VCaP (cell line): ENCODE measurements around the gene TAF8.

ENCODE experiments used
- H3K27ac ChIP-seq: fragments of 450-650 bp; 2 replicates; pipeline ENCODE4 v1.5.1; 2017
- CTCF ChIP-seq: fragments of 450-650 bp; conservative IDR thresholded peaks from 2 replicates; pipeline ENCODE4 v1.5.1; 2017; ENCODE audit warnings: mild to moderate bottlenecking, moderate library complexity

TAF8 gene

DNA sequence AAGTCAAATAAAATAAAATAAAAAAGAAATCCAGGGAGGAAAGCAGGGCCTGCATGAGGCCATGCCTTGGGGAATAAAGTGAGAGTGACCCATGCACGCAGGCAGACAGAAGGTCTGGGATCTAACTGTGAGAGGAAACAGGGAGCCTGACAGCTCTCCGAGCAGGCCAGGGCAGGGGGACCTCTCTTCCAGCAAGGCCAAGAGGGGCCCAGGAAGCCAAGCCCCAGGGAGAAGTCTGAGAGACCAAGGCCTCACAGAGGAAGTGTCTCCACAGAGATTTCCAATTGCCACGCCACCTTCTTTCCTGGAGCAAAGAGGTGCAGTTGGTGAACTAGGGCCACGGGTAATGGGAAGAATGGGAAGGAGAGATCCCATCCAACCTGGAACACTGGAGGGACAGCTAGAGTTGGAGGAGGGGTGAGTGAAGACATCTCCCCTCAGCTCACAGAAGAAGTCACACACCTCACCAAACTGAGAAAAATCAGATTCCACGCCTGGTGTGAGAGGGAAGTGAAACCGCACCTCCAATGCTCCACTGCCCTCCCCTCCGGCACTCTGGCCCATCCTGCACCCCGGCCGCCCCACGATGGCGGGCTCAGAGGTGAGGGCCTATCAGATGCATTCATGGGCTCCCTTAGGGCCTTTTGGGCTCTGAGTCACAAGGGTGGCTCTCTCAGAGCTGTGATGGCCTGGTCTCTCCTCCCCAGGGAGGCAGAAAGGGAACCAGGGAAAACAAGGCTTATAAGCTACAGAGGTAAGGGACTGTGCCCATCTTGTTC lies 25.1 kb upstream of the TAF8 start:
- no peak overlapping the region for H3K27ac ChIP-seq
- no peak for TF ChIP-seq CTCF

DNA sequence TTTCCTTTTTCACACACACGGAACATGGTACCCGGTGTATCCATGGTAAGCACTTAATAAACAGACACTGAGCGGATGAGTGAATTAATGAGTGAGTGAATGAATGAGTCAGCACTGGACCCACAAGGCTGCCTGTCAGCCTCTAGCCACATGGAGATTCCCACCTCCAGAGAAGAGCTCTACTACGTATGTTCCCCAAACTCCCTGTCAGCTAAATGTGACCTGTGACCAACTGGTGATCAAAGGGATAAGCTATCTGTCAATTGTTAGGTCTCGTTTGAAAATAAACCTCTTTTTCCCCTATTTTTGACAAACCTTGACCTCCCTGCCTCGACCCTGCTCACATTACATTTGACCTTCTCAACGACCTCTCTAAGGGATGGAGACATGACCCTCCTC lies 24.5 kb upstream of the TAF8 start:
- no peak overlapping the region for H3K27ac ChIP-seq
- no peak for TF ChIP-seq CTCF

DNA sequence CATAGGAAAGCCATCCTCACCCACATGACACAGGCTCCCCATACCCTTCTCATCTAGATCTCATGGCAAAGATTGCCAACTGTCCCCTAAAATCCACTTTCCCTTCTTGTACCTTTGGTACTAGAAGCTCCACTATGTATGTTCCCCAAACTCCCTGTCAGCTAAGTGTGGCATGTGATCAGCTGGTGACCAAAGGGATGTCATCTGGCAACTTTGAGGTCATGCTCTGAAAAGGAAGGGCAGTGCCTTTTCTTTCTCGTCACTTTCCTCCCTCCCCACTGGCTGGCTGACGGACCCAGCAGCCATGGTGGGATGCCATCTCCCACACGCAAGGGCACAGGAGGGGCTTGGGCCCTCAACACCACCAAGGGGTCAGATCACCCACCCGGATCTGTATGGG lies 23.8 kb upstream of the TAF8 start:
- TF ChIP-seq CTCF, result no peak
- no peak overlapping the region for H3K27ac ChIP-seq

DNA sequence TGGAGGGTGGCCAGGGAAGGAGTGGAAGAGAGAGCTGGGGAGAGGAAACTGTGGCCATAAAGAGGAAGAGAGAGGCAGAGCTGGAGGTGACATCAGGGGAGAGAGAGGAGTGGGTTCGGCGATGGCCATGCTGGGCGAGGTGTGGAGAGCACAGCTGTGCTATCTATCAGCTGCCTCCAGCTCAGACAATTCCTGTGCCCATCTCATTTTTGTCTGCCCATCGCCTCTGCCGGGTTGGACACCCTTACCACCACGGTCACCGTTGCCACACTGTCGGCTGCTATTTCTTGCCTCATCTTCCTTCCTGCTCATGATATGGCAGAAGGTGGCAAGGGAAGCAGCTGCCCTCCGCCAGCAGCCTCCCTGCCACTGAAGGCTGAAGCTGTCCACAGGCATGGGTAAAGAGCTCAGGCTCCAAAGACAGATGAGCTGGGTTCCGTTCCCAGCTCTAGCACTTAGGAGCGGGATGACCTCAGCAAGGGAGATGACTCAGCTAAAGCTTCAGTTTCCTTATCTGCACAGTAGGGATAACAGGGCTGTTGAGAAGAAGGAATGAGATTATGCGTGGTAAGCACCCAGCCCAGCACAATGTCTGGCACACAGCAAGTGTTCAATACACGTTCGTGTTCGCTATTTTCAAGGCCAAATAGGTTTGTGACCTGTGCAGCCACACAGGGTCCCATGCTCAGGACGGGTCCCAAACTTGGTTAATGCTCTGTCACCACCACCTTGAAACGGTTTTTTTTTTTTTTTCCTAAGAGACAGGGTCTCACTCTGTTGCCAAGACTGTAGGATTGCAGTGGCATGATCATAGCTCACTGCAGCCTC lies 21.9 kb upstream of the TAF8 start:
- TF ChIP-seq CTCF, result no peak
- H3K27ac ChIP-seq, result no peak overlapping the region

- TF ChIP-seq CTCF, result no peak
- no peak overlapping the region for H3K27ac ChIP-seq
These were observed 21.1 kb upstream of the TAF8 start for GRCh38 chr6:42029062-42029685.

DNA sequence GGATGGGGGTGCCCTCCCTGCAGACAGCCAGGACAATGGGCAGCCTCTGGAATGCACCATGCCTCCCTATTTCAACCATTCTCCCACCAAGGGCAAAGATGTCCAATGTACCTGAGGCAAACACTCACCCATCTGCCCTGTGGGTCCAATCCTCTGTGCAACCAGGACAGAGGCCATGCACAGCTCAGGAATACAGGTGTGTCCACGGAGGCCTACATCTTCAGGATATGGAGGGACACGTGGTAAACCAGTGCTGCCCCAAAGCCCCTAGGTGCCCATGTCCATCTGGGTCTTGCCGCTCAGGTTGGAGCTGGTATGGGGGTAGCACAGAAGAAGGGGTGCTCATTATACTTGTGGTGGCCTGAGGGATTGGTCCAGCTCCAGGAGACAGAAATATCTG lies 20.4 kb upstream of the TAF8 start:
- no peak overlapping the region for H3K27ac ChIP-seq
- no peak for TF ChIP-seq CTCF
